IMR-90 (cell line): Measurements from ENCODE around the gene CALD1. TPM values are rescaled to one million over a fixed set of nuclear protein-coding genes. Genes with fewer than 3 reads are reported as not detected.

ENCODE experiments used
- ATAC-seq: fragments of 200-7000 bp; cut with Tn5 transposase; 2 replicates; pipeline ENCODE4 v1.9.1; 2020; ENCODE audit warnings: low read depth, mild to moderate bottlenecking, moderate library complexity
- BruUV-seq: library from RNA; stranded (reverse); fragments of 400-500 nt; replicated peaks from 2 replicates; lab custom pipeline; 2021; lab: Mats Ljungman, UMichigan
- CTCF ChIA-PET: fragments of 300-600 bp; formaldehyde crosslinking; extraction: SDS; loops from one replicate; lab custom pipeline; 2021; ENCODE audit warnings: antibody characterized with exemption; lab: Yijun Ruan, JAX
- POLR2A ChIA-PET: fragments of 300-600 bp; sonication (Branson Sonifier 250); formaldehyde crosslinking; loops from one replicate; lab custom pipeline; 2022; ENCODE audit warnings: antibody characterized with exemption; ENCODE audit not compliant: unreplicated experiment; lab: Charles Lee
- DNase-seq: peaks from one replicate; pipeline ENCODE4 v3.0.0; 2013
- H2AFZ ChIP-seq: replicated peaks from 2 replicates; pipeline ENCODE3; 2013; ENCODE audit warnings: low read length, mild to moderate bottlenecking; ENCODE audit not compliant: poor library complexity
- H2AK5ac ChIP-seq: 2 replicates; pipeline ENCODE4 v1.6.1; 2013; ENCODE audit warnings: low read depth, low read length, inconsistent platforms
- H2AK9ac ChIP-seq: replicated peaks from 2 replicates; pipeline ENCODE3; 2013; ENCODE audit warnings: mild to moderate bottlenecking, low read depth, low read length, moderate library complexity; ENCODE audit not compliant: poor library complexity
- H2BK120ac ChIP-seq: 2 replicates; pipeline ENCODE4 v1.6.1; 2013; ENCODE audit warnings: low read depth, low read length, inconsistent platforms
- H2BK15ac ChIP-seq: 3 replicates; pipeline ENCODE4 v1.6.1; 2013; ENCODE audit warnings: low read depth, low read length, inconsistent platforms
- H2BK20ac ChIP-seq: 2 replicates; pipeline ENCODE4 v1.6.1; 2013; ENCODE audit warnings: low read depth, mild to moderate bottlenecking, inconsistent platforms, low read length, moderate library complexity
- H2BK5ac ChIP-seq: 2 replicates; pipeline ENCODE4 v1.6.1; 2013; ENCODE audit warnings: mild to moderate bottlenecking, low read depth, low read length, inconsistent platforms; ENCODE audit not compliant: poor library complexity, severe bottlenecking
- H3K14ac ChIP-seq: replicated peaks from 2 replicates; pipeline ENCODE4 v1.6.1; 2013; ENCODE audit warnings: low read depth, low read length, inconsistent platforms
- H3K18ac ChIP-seq: 2 replicates; pipeline ENCODE4 v1.6.1; 2013; ENCODE audit warnings: low read depth, low read length, control low read depth
- H3K23ac ChIP-seq: 2 replicates; pipeline ENCODE4 v1.6.1; 2013; ENCODE audit warnings: low read depth, low read length, inconsistent platforms
- H3K27ac ChIP-seq: 2 replicates; pipeline ENCODE4 v1.5.1; 2013; ENCODE audit warnings: mild to moderate bottlenecking, control low read depth, low read length; ENCODE audit not compliant: insufficient read depth
- H3K27me3 ChIP-seq: 2 replicates; pipeline ENCODE4 v1.6.1; 2013; ENCODE audit warnings: low read length; ENCODE audit not compliant: control insufficient read depth, insufficient read depth
- H3K36me3 ChIP-seq: 2 replicates; pipeline ENCODE4 v1.6.1; 2013; ENCODE audit warnings: low read length, mixed read lengths; ENCODE audit not compliant: control insufficient read depth, insufficient read depth
- H3K4ac ChIP-seq: 2 replicates; pipeline ENCODE4 v1.6.1; 2013; ENCODE audit warnings: low read depth, low read length, inconsistent platforms
- H3K4me1 ChIP-seq: 2 replicates; pipeline ENCODE4 v1.6.1; 2013; ENCODE audit warnings: low read length, mixed read lengths; ENCODE audit not compliant: control insufficient read depth, insufficient read depth
- H3K4me2 ChIP-seq: 2 replicates; pipeline ENCODE4 v1.6.1; 2013; ENCODE audit warnings: low read depth, mild to moderate bottlenecking, control low read depth, low read length, moderate library complexity
- H3K4me3 ChIP-seq: 2 replicates; pipeline ENCODE4 v1.5.1; 2013; ENCODE audit warnings: low read depth, mild to moderate bottlenecking, control low read depth, low read length, moderate library complexity; ENCODE audit not compliant: insufficient read depth
- H3K56ac ChIP-seq: 2 replicates; pipeline ENCODE4 v1.6.1; 2013; ENCODE audit warnings: low read length, inconsistent platforms; ENCODE audit not compliant: insufficient read depth; ENCODE audit errors: extremely low read depth
- H3K79me1 ChIP-seq, 2 experiments: 2 replicates each; pipeline ENCODE4 v1.6.1; 2013; ENCODE audit warnings: low read length in 2 of 2, inconsistent platforms in 1 of 2, low read depth in 1 of 2
- H3K9ac ChIP-seq: 2 replicates; pipeline ENCODE4 v1.6.1; 2013; ENCODE audit warnings: low read depth, low read length, control low read depth
- H3K9me1 ChIP-seq: 2 replicates; pipeline ENCODE4 v1.6.1; 2013; ENCODE audit warnings: low read length, inconsistent platforms; ENCODE audit not compliant: insufficient read depth
- H3K9me3 ChIP-seq: 2 replicates; pipeline ENCODE4 v1.6.1; 2013; ENCODE audit warnings: low read length; ENCODE audit not compliant: control insufficient read depth, insufficient read depth
- H4K20me1 ChIP-seq: 2 replicates; pipeline ENCODE4 v1.6.1; 2013; ENCODE audit warnings: low read length, inconsistent platforms; ENCODE audit not compliant: insufficient read depth
- H4K5ac ChIP-seq: 2 replicates; pipeline ENCODE4 v1.6.1; 2013; ENCODE audit warnings: mild to moderate bottlenecking, low read depth, low read length, control low read depth
- H4K8ac ChIP-seq, 2 experiments: 2 replicates each; pipeline ENCODE4 v1.6.1; 2013; ENCODE audit warnings: low read depth in 2 of 2, low read length in 2 of 2, control low read depth in 1 of 2, inconsistent platforms in 1 of 2
- H4K91ac ChIP-seq: 2 replicates; pipeline ENCODE4 v1.6.1; 2013; ENCODE audit warnings: low read depth, low read length, inconsistent platforms; ENCODE audit not compliant: insufficient read depth
- BHLHE40 ChIP-seq: fragments of 150-350 bp; IDR thresholded peaks from 2 replicates; pipeline ENCODE4 v1.6.1; 2016; ENCODE audit warnings: mild to moderate bottlenecking, low read depth, low read length
- CEBPB ChIP-seq: IDR thresholded peaks from 2 replicates; pipeline ENCODE4 v1.6.1; 2012; ENCODE audit warnings: low read depth, low read length, improper control_type of control experiment
- MAFK ChIP-seq: IDR thresholded peaks from 2 replicates; pipeline ENCODE4 v1.6.1; 2012; ENCODE audit warnings: low read depth, low read length, improper control_type of control experiment
- MAZ ChIP-seq: IDR thresholded peaks from 2 replicates; pipeline ENCODE4 v1.6.1; 2012; ENCODE audit warnings: low read depth, mild to moderate bottlenecking, low read length, improper control_type of control experiment, moderate library complexity, borderline replicate concordance
- RFX5 ChIP-seq: IDR thresholded peaks from 2 replicates; pipeline ENCODE4 v1.8.0; 2012; ENCODE audit warnings: low read depth, mild to moderate bottlenecking, low read length, moderate library complexity
- USF2 ChIP-seq: fragments of 150-350 bp; IDR thresholded peaks from 2 replicates; pipeline ENCODE4 v1.6.1; 2017; ENCODE audit warnings: mild to moderate bottlenecking, antibody characterized with exemption, low read length, low read depth
- WGBS, 2 experiments: methylation state at CpG; one replicate each; pipeline versions ENCODE4 v1.1.5 to v1.1.7; 2013; ENCODE audit warnings: missing lambda C conversion rate in 2 of 2; ENCODE audit not compliant: insufficient read length in 1 of 2; ENCODE audit errors: extremely low coverage in 2 of 2; 5-methylcytosine and 5-hydroxymethylcytosine counted together
- dilution Hi-C: fragments of 300-500 bp; cut with HindIII; formaldehyde crosslinking; loops from one replicate; pipeline ENCODE4 v1.14.3; 2018; ENCODE audit warnings: low sequenced_read_pairs; ENCODE audit not compliant: unreplicated experiment
- in situ Hi-C: fragments of 300-500 bp; cut with MboI; formaldehyde crosslinking; loops from 3 replicates; pipeline ENCODE4 v1.14.3; 2019; ENCODE audit warnings: low sequenced_read_pairs, inconsistent platforms, mixed read lengths
- intact Hi-C: fragments of 100-400 bp; cut with micrococcal nuclease; formaldehyde crosslinking; loops from 2 replicates; pipeline ENCODE4 v1.10.0; 2022
- polyA plus RNA-seq, 3 experiments: library from polyadenylated mRNA; depleted of rRNA; stranded (reverse); fragments of >200 nt; gene quantifications; 2 replicates each; pipeline ENCODE4 v1.2.3, GENCODE V29; 2012; ENCODE audit warnings: low replicate concordance in 1 of 3
- total RNA-seq: library from RNA; depleted of rRNA; stranded (reverse); fragments of >200 nt; gene quantifications from 2 replicates; pipeline ENCODE4 v1.2.3, GENCODE V29; 2012

Gene CALD1
- total and polyA plus RNA-seq, 2 of the 4 experiments (the other 2 are of a cell fraction), result 375 to 487 TPM

DNA sequence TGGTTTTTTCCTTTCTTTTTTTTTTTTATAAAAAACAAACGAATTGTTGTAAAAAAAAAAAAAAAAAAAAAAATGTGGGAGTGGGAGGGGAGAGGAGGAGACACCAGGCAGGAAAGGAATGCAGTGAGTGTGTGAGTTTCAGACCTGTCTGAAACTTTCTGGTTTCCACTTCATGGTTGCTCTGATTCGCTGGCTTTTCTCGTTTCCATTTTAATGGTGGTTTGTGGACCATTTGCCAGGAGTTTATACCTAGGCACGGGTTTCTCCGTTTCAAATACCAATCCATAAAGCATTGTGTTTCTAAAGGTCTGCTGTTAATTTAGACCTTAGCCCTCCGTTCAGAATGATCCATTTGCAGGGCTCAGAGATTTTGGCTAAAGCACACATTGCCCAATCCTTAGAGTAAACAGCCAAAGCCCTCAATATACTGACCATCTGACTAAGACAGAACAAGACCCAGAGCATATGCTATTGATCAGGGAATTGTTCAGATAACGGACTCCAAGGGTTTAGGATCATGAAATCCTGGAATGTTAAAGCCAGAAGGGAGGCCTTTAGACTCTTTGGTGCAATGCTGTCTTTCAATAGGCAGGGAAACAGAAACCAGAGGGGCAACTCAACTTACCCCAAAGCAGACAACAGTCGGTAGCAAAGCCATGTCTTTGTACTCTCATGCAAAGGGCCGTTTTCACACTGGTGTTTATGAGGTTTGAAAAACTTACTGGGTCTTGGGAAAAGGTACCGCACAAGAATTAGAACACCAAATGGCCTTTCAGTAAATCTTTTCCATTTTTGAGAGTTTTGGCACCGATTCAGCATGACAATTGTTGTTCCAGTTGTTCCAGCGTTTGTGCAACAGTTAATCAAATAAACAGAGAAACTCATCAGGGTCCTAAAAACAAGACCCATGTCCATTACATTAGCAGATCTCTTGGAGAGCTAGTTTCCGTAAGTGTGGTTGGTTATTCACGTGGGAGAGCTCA, 112.6 kb downstream of the CALD1 start:
- Histone ChIP-seq H4K20me1 (peaks cover 85% of the 10 kb centered on the region), H2BK5ac (peak overlapping the region; percentile 88), H2AFZ (peak overlapping the region; percentile 83), H2BK120ac (peak overlapping the region; percentile 78), H2AK5ac (peak overlapping the region; percentile 48), H3K27me3 (no peaks in the 10 kb centered on the region), H2AK9ac (peak overlapping the region; percentile 45), H3K9me1 (peaks cover 37% of the 10 kb centered on the region), H3K18ac (peak overlapping the region; percentile 38), H4K91ac (peak overlapping the region; percentile 50), H4K5ac (peak overlapping the region; percentile 50), H3K27ac (peak overlapping the region; percentile 93), H3K36me3 (peaks cover 27% of the 10 kb centered on the region), H3K9ac (peak overlapping the region; percentile 63), H4K8ac (peak overlapping the region; percentile 36 to 62; a peak in 3 of 4 replicates), H3K23ac (peak overlapping the region; percentile 85), H3K9me3 (peaks cover 4% of the 10 kb centered on the region; the same call in 1 of the 2 replicates), H3K4me2 (peak overlapping the region; percentile 58), H3K56ac (peak overlapping the region; percentile 30; the same call in 1 of the 2 replicates), H2BK20ac (peak overlapping the region; percentile 68), H3K4ac (peak overlapping the region; percentile 66), H3K14ac (peak overlapping the region; percentile 89), H3K4me3 (peak overlapping the region; percentile 46), H2BK15ac (peak overlapping the region; percentile 18; the same call in 2 of the 3 replicates), H3K79me1 (peaks cover 48 to 91% of the 10 kb centered on the region in 2 experiments), H3K4me1 (peaks cover 29% of the 10 kb centered on the region)
- CTCF ChIA-PET, result interaction anchor here (0.5 kb wide), 1 partner anchor 79 kb away, joined by 8 read pairs; no protein-coding TSS in a partner anchor
- in situ Hi-C loops, result no loop called here
- TSS peak; percentile 2 for BruUV-seq
- ATAC-seq, result peak; percentile 33
- intact Hi-C loops, result loop anchor here (5.0 kb wide), 1 partner anchor 65 kb away; no protein-coding TSS in a partner anchor
- WGBS, 2 experiments, result no CpG with 5 or more reads among the region's 14 CpGs
- dilution Hi-C loops, result no loop called here
- POLR2A ChIA-PET, result no interaction called here
- TF ChIP-seq MAZ (no peak), USF2 (no peak), CEBPB (peak; percentile 77), BHLHE40 (no peak), MAFK (no peak), RFX5 (no peak)
- peak; percentile 68 for DNase-seq
